OCI-LY7 (cell line): ENCODE data around the gene NLRP8. TPM values are rescaled to one million over a fixed set of nuclear protein-coding genes. Genes with fewer than 3 reads are reported as not detected.

Source experiments
- BruUV-seq: library from RNA; stranded (reverse); fragments of 400-500 nt; replicated peaks from 2 replicates; lab custom pipeline; 2021; lab: Mats Ljungman, UMichigan
- CTCF ChIA-PET: fragments of 300-600 bp; sonication (Branson Sonifier 250); formaldehyde crosslinking; loops from one replicate; lab custom pipeline; 2022; ENCODE audit warnings: antibody characterized with exemption; ENCODE audit not compliant: unreplicated experiment; lab: Charles Lee
- POLR2A ChIA-PET: fragments of 300-600 bp; sonication (Branson Sonifier 250); formaldehyde crosslinking; loops from one replicate; lab custom pipeline; 2022; ENCODE audit warnings: antibody characterized with exemption; lab: Charles Lee
- DNase-seq: peaks from one replicate; pipeline ENCODE4 v3.0.0-alpha.2; 2015; ENCODE audit warnings: low spot score
- H2AFZ ChIP-seq: fragments of 200-600 bp; sonication (generic), shearing (Covaris generic); 2 replicates; pipeline ENCODE4 v1.6.1; 2014; ENCODE audit warnings: mild to moderate bottlenecking, antibody characterized with exemption, low read length, moderate library complexity
- H3K27ac ChIP-seq: fragments of 200-600 bp; sonication (generic); 2 replicates; pipeline ENCODE4 v1.5.1; 2014; ENCODE audit warnings: mixed run types, low read depth, mild to moderate bottlenecking, moderate library complexity, low read length, inconsistent platforms; ENCODE audit not compliant: poor library complexity, severe bottlenecking
- H3K36me3 ChIP-seq: fragments of 200-600 bp; sonication (generic); 2 replicates; pipeline ENCODE4 v1.6.1; 2014; ENCODE audit warnings: mild to moderate bottlenecking, antibody characterized with exemption, low read length, moderate library complexity, mixed read lengths; ENCODE audit not compliant: insufficient read depth
- H3K4me1 ChIP-seq: fragments of 200-600 bp; sonication (generic); 2 replicates; pipeline ENCODE4 v1.5.1; 2014; ENCODE audit warnings: mild to moderate bottlenecking, low read length; ENCODE audit not compliant: insufficient read depth, poor library complexity, severe bottlenecking
- H3K4me2 ChIP-seq: fragments of 200-600 bp; sonication (generic); 2 replicates; pipeline ENCODE4 v1.6.1; 2014; ENCODE audit warnings: mild to moderate bottlenecking, low read length
- H3K4me3 ChIP-seq: fragments of 200-600 bp; sonication (generic); 2 replicates; pipeline ENCODE4 v1.5.1; 2014; ENCODE audit warnings: mild to moderate bottlenecking, low read depth, low read length; ENCODE audit not compliant: poor library complexity, severe bottlenecking
- H3K79me2 ChIP-seq: fragments of 200-600 bp; sonication (generic); 2 replicates; pipeline ENCODE4 v1.6.1; 2016; ENCODE audit warnings: low read depth, mild to moderate bottlenecking, low read length, moderate library complexity, mixed read lengths; ENCODE audit not compliant: insufficient read depth
- H3K9me2 ChIP-seq: fragments of 200-600 bp; sonication (generic); 2 replicates; pipeline ENCODE4 v1.6.1; 2016; ENCODE audit warnings: mild to moderate bottlenecking, low read length, mixed read lengths; ENCODE audit not compliant: insufficient read depth
- H3K9me3 ChIP-seq: fragments of 200-600 bp; sonication (generic); 2 replicates; pipeline ENCODE4 v1.6.1; 2014; ENCODE audit warnings: mild to moderate bottlenecking, mixed run types, low read length, mixed read lengths
- H4K20me1 ChIP-seq: fragments of 200-600 bp; sonication (generic); 2 replicates; pipeline ENCODE4 v1.6.1; 2014; ENCODE audit warnings: mild to moderate bottlenecking, antibody characterized with exemption, low read length, moderate library complexity, mixed read lengths; ENCODE audit not compliant: insufficient read depth
- CTCF ChIP-seq: fragments of 200-600 bp; sonication (generic); conservative IDR thresholded peaks from 2 replicates; pipeline ENCODE4 v1.5.1; 2014; ENCODE audit warnings: mild to moderate bottlenecking, antibody characterized with exemption, low read length, moderate library complexity, mixed read lengths
- EZH2phosphoT487 ChIP-seq: fragments of 200-600 bp; sonication (generic); IDR thresholded peaks from 2 replicates; pipeline ENCODE4 v1.6.1; 2018; ENCODE audit warnings: low read depth, borderline replicate concordance, mild to moderate bottlenecking, mixed run types, antibody characterized with exemption, low read length, moderate library complexity, mixed read lengths
- intact Hi-C: fragments of 100-400 bp; cut with micrococcal nuclease; formaldehyde crosslinking; loops from one replicate; pipeline ENCODE4 v1.10.0; 2022; ENCODE audit not compliant: unreplicated experiment
- total RNA-seq, 2 experiments: library from RNA; depleted of rRNA in 1 of 2; stranded (reverse); fragments of >200 nt in 1 of 2; shearing (Covaris generic) in 1 of 2; gene quantifications; 2 replicates each; pipeline ENCODE4 v1.2.3, GENCODE V29; 2014 to 2022

The NLRP8 gene
- total RNA-seq, 2 experiments from 2014 or later: not detected

- no peak for DNase-seq
- BruUV-seq: no TSS peak
- H3K9me2 ChIP-seq: no peaks in the 10 kb centered on the region
- TF ChIP-seq EZH2phosphoT487 (no peak), CTCF (no peak)
- no peaks in the 10 kb centered on the region for H3K36me3 ChIP-seq
- no peaks in the 10 kb centered on the region for H3K79me2 ChIP-seq
- H3K4me2 ChIP-seq: no peak overlapping the region
- intact Hi-C loops: no loop called here
- CTCF ChIA-PET: no interaction called here
- no peak overlapping the region for H3K4me3 ChIP-seq
- H2AFZ ChIP-seq: no peak overlapping the region
- POLR2A ChIA-PET: no interaction called here
- no peaks in the 10 kb centered on the region for H4K20me1 ChIP-seq
- no peaks in the 10 kb centered on the region for H3K4me1 ChIP-seq
- H3K27ac ChIP-seq: no peak overlapping the region
- H3K9me3 ChIP-seq: no peaks in the 10 kb centered on the region
Measured at GRCh38 chr19:56026769-56027168, 79.1 kb downstream of the NLRP8 start.

Other genes with a start within 250 kb of the NLRP8 start
- gene NLRP9, start 209.4 kb upstream of the NLRP8 start, total RNA-seq (2014; rRNA removed; shearing (Covaris generic)): 0.21 TPM in 1 of 2 replicates, not detected in the other
- gene NLRP9, start 209.4 kb upstream of the NLRP8 start, total RNA-seq (2022): 0.17 TPM in 1 of 2 replicates, not detected in the other
- not detected in 2 replicates for gene RFPL4A, start 188.7 kb upstream of the NLRP8 start, total RNA-seq (2014; rRNA removed; shearing (Covaris generic))
- gene RFPL4A, start 188.7 kb upstream of the NLRP8 start, total RNA-seq (2022): not detected in 2 replicates
- not detected in 2 replicates for gene RFPL4AL1, start 178.7 kb upstream of the NLRP8 start, total RNA-seq (2014; rRNA removed; shearing (Covaris generic))
- gene RFPL4AL1, start 178.7 kb upstream of the NLRP8 start, total RNA-seq (2022): not detected in 2 replicates
- 72.9 and 79.3 TPM in 2 replicates for gene NLRP11, start 115.8 kb upstream of the NLRP8 start, total RNA-seq (2014; rRNA removed; shearing (Covaris generic))
- gene NLRP11, start 115.8 kb upstream of the NLRP8 start, total RNA-seq (2022): 91.6 and 112 TPM in 2 replicates
- gene NLRP4, start 111.3 kb upstream of the NLRP8 start, total RNA-seq (2014; rRNA removed; shearing (Covaris generic)): 4.2 and 4.6 TPM in 2 replicates
- 3.6 and 4.0 TPM in 2 replicates for gene NLRP4, start 111.3 kb upstream of the NLRP8 start, total RNA-seq (2022)
- not detected in 2 replicates for gene NLRP13, start 15.5 kb upstream of the NLRP8 start, total RNA-seq (2014; rRNA removed; shearing (Covaris generic))
- gene NLRP13, start 15.5 kb upstream of the NLRP8 start, total RNA-seq (2022): not detected in 2 replicates
- not detected in 2 replicates for gene NLRP5, start 38.9 kb downstream of the NLRP8 start, total RNA-seq (2014; rRNA removed; shearing (Covaris generic))
- gene NLRP5, start 38.9 kb downstream of the NLRP8 start, total RNA-seq (2022): not detected in 2 replicates
- gene ZNF787, start 173.5 kb downstream of the NLRP8 start, total RNA-seq (2014; rRNA removed; shearing (Covaris generic)): 30.6 and 36.5 TPM in 2 replicates
- 31.7 and 35.6 TPM in 2 replicates for gene ZNF787, start 173.5 kb downstream of the NLRP8 start, total RNA-seq (2022)
- gene ZNF444, start 193.5 kb downstream of the NLRP8 start, total RNA-seq (2014; rRNA removed; shearing (Covaris generic)): 22.0 and 41.7 TPM in 2 replicates
- gene ZNF444, start 193.5 kb downstream of the NLRP8 start, total RNA-seq (2022): 21.8 and 25.3 TPM in 2 replicates
- not detected in 2 replicates for gene GALP, start 228.2 kb downstream of the NLRP8 start, total RNA-seq (2014; rRNA removed; shearing (Covaris generic))
- gene GALP, start 228.2 kb downstream of the NLRP8 start, total RNA-seq (2022): not detected in 2 replicates
- not detected in 2 replicates for gene ZSCAN5B, start 250.0 kb downstream of the NLRP8 start, total RNA-seq (2014; rRNA removed; shearing (Covaris generic))
- not detected in 2 replicates for gene ZSCAN5B, start 250.0 kb downstream of the NLRP8 start, total RNA-seq (2022)